Brain microvascular endothelial cell (primary cell): ENCODE measurements around the gene HOXB2.
A peak's percentile ranks its signal among the peaks of the same experiment; 100 is the strongest.

Source experiments
- DNase-seq: peaks from one replicate; pipeline ENCODE4 v3.0.0-alpha.2; 2020
- H3K27ac ChIP-seq: fragments of 250-450 bp; sonication (Bioruptor Pico); 2 replicates; pipeline ENCODE4 v1.5.1; 2020; ENCODE audit warnings: mild to moderate bottlenecking, moderate library complexity
- H3K27me3 ChIP-seq: fragments of 250-450 bp; sonication (Bioruptor Pico); replicated peaks from 2 replicates; pipeline ENCODE4 v1.5.1; 2020; ENCODE audit warnings: mild to moderate bottlenecking
- H3K36me3 ChIP-seq: fragments of 250-450 bp; sonication (Bioruptor Pico); replicated peaks from 2 replicates; pipeline ENCODE4 v1.5.1; 2020; ENCODE audit warnings: mild to moderate bottlenecking
- H3K4me3 ChIP-seq: 2 replicates; pipeline ENCODE4 v1.5.1; 2011; ENCODE audit warnings: low read depth, mild to moderate bottlenecking, control low read depth, low read length, moderate library complexity
- in situ Hi-C: cut with HindIII; loops from 2 replicates; pipeline ENCODE4 v1.10.0; 2017; ENCODE audit warnings: low sequenced_read_pairs, low pct_ligation_motif_present
- TF ChIP-seq, protein P1 (sequence below): IDR thresholded peaks from 2 replicates; pipeline ENCODE4 v1.5.1; 2011; ENCODE audit warnings: low read depth, mild to moderate bottlenecking, moderate library complexity, low read length, control low read depth, inconsistent platforms; ENCODE audit errors: missing control alignments

Gene HOXB2

GRCh38 chr17:48571826-48572417 is 27.0 kb upstream of the HOXB2 start:
- peaks cover 95% of the 10 kb centered on the region for H3K27me3 ChIP-seq

GRCh38 chr17:48571024-48571818 is 26.3 kb upstream of the HOXB2 start:
- peak overlapping the region; percentile 3 for H3K4me3 ChIP-seq
- H3K36me3 ChIP-seq: no peaks in the 10 kb centered on the region
- no peak for DNase-seq
- in situ Hi-C loops: no loop called here
- H3K27me3 ChIP-seq: peaks cover 96% of the 10 kb centered on the region
- TF ChIP-seq, protein P1, sequence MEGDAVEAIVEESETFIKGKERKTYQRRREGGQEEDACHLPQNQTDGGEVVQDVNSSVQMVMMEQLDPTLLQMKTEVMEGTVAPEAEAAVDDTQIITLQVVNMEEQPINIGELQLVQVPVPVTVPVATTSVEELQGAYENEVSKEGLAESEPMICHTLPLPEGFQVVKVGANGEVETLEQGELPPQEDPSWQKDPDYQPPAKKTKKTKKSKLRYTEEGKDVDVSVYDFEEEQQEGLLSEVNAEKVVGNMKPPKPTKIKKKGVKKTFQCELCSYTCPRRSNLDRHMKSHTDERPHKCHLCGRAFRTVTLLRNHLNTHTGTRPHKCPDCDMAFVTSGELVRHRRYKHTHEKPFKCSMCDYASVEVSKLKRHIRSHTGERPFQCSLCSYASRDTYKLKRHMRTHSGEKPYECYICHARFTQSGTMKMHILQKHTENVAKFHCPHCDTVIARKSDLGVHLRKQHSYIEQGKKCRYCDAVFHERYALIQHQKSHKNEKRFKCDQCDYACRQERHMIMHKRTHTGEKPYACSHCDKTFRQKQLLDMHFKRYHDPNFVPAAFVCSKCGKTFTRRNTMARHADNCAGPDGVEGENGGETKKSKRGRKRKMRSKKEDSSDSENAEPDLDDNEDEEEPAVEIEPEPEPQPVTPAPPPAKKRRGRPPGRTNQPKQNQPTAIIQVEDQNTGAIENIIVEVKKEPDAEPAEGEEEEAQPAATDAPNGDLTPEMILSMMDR: no peak
- H3K27ac ChIP-seq: no peak overlapping the region

More at GRCh38 chr17:48571826-48572417, 27.0 kb upstream of the HOXB2 start:
- Histone ChIP-seq H3K27ac (no peak overlapping the region), H3K4me3 (no peak overlapping the region), H3K36me3 (no peaks in the 10 kb centered on the region)
- TF ChIP-seq, protein P1: no peak
- in situ Hi-C loops: no loop called here
- no peak for DNase-seq

DNA sequence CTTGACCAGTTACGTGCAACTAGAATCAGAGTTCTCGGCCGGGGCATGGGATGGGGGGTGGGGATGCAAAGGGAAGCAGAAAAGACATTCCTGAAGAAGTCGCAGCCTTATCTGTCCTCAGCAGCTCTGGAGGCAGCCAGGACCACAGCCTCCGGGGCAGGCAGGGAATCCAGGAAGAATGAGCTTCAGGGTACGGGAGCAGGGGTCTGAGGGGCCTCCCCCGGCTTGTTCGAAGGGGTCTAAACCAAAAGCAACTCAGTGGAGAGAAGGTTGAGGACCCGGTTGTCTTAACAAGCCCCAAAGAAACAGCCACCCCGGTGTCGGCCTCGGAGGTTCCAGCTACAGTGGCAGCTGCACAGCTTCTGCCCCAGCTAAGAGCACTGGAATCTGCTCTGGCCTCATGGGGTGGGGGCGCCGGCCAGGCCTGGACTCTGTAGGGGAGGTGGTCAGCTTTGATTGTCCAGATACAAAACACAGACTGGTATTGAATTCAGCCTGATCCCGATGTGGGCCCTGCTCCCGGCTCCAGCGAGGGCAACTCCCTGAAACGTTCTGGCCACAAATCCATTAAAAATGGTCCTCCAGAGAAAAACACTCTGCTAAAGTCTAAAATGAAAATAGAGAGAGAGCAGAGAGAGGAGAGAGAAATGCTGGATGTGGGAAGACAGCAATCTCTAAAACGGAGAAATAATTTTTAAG is 25.6 kb upstream of the HOXB2 start:
- TF ChIP-seq, protein P1: no peak
- DNase-seq: no peak
- in situ Hi-C loops: no loop called here
- H3K4me3 ChIP-seq: peak overlapping the region; percentile 22
- no peaks in the 10 kb centered on the region for H3K36me3 ChIP-seq
- peaks cover 97% of the 10 kb centered on the region for H3K27me3 ChIP-seq
- no peak overlapping the region for H3K27ac ChIP-seq

GRCh38 chr17:48569674-48570324 is 24.9 kb upstream of the HOXB2 start:
- in situ Hi-C loops: no loop called here
- TF ChIP-seq, protein P1: no peak
- Histone ChIP-seq H3K4me3 (no peak overlapping the region), H3K27me3 (peaks cover 98% of the 10 kb centered on the region), H3K36me3 (no peaks in the 10 kb centered on the region), H3K27ac (no peak overlapping the region)
- DNase-seq: no peak

- peaks cover 97% of the 10 kb centered on the region for H3K27me3 ChIP-seq
- in situ Hi-C loops: no loop called here
- H3K4me3 ChIP-seq: peak overlapping the region; percentile 30
- DNase-seq: no peak
- H3K27ac ChIP-seq: no peak overlapping the region
- H3K36me3 ChIP-seq: no peaks in the 10 kb centered on the region
- TF ChIP-seq, protein P1: no peak
These were observed 24.3 kb upstream of the HOXB2 start for GRCh38 chr17:48569240-48569582.
